ENCODE results near the gene SNX1. TPM values are rescaled to one million over a fixed set of nuclear protein-coding genes. Genes with fewer than 3 reads are reported as not detected.

The SNX1 gene
- total and polyA plus RNA-seq, 2 of the 13 experiments (the other 11 are each of a cell fraction or from before 2014, with no cell fraction given): 29.3 to 60.1 TPM

- peak; percentile 48; the same call in 1 of the 2 replicates for TF ChIP-seq THAP9 (CRISPR knock-in tag; IDR thresholded peaks at IDR 0.05; ENCODE audit: borderline replicate concordance)
- no peak for TF ChIP-seq ZNF136 (CRISPR knock-in tag; IDR thresholded peaks at IDR 0.05; ENCODE audit: low read depth)
- peak; percentile 27; the same call in 1 of the 2 replicates for TF ChIP-seq FOXC1 (CRISPR knock-in tag; IDR thresholded peaks at IDR 0.05; ENCODE audit: borderline replicate concordance)
- no peak for TF ChIP-seq ZNF329 (CRISPR knock-in tag; IDR thresholded peaks at IDR 0.05; ENCODE audit: low read depth)
- TF ChIP-seq ZNF292 (CRISPR knock-in tag; IDR thresholded peaks at IDR 0.05; ENCODE audit: borderline replicate concordance, low read depth): 0 out of 2 replicates have a peak, but pooled peaks have one; percentile 18
- no peak for TF ChIP-seq ZSCAN9 (CRISPR knock-in tag; IDR thresholded peaks at IDR 0.05; ENCODE audit: borderline replicate concordance)
- TF ChIP-seq ZFP91 (CRISPR knock-in tag; IDR thresholded peaks at IDR 0.05; ENCODE audit: borderline replicate concordance): peak; percentile 74; the same call in 1 of the 2 replicates
- no peak for TF ChIP-seq ZNF407 (CRISPR knock-in tag; IDR thresholded peaks at IDR 0.05; ENCODE audit: not compliant biosample characterization)
- no peak for TF ChIP-seq MTF1 (CRISPR knock-in tag; IDR thresholded peaks at IDR 0.05)
- peak; percentile 88 for TF ChIP-seq ZMYM3 (CRISPR knock-in tag; IDR thresholded peaks at IDR 0.05)
- peak; percentile 42; the same call in 1 of the 2 replicates for TF ChIP-seq CSRNP1 (CRISPR knock-in tag; IDR thresholded peaks at IDR 0.05)
- peak; percentile 90 for TF ChIP-seq KDM2A (CRISPR knock-in tag; IDR thresholded peaks at IDR 0.05; ENCODE audit: borderline replicate concordance, low read depth)
These were observed 51.3 kb downstream of the SNX1 start (continued) for GRCh38 chr15:64146885-64147681.

Measured in HepG2 (cell line).